Effector memory CD8-positive, alpha-beta T cell (primary cell): ENCODE data around the gene KCNH2.

Experiments
- ATAC-seq: fragments of 150-1000 bp; cut with Tn5 transposase; replicated peaks from 2 replicates; pipeline ENCODE4 v1.10.0; 2021; ENCODE audit warnings: mild to moderate bottlenecking, moderate library complexity
- DNase-seq, 3 experiments: peaks; one replicate each; pipeline ENCODE4 v3.0.0; 2021
- H3K27ac Mint-ChIP-seq, 2 donors: one replicate each; pipeline ENCODE4 v1.8.0; 2022; ENCODE audit warnings: mild to moderate bottlenecking in 2 of 2, mixed read lengths in 2 of 2, moderate library complexity in 2 of 2
- H3K27me3 Mint-ChIP-seq, 2 donors: one replicate each; pipeline ENCODE4 v1.8.0; 2022; ENCODE audit warnings: mixed read lengths in 2 of 2
- H3K36me3 Mint-ChIP-seq: one replicate; pipeline ENCODE4 v1.8.0; 2022; ENCODE audit warnings: mild to moderate bottlenecking, moderate library complexity, mixed read lengths; ENCODE audit not compliant: insufficient read depth
- H3K4me1 Mint-ChIP-seq, 2 donors: one replicate each; pipeline ENCODE4 v1.8.0; 2022; ENCODE audit warnings: low read depth in 2 of 2, mixed read lengths in 2 of 2
- H3K4me3 Mint-ChIP-seq, 2 donors: one replicate each; pipeline ENCODE4 v1.8.0; 2022; ENCODE audit warnings: mild to moderate bottlenecking in 2 of 2, mixed read lengths in 2 of 2, moderate library complexity in 2 of 2
- H3K9me3 Mint-ChIP-seq, 2 donors: one replicate each; pipeline ENCODE4 v1.8.0; 2022; ENCODE audit warnings: mixed read lengths in 2 of 2

KCNH2 gene

GRCh38 chr7:150937848-150938561 lies 40.1 kb downstream of the KCNH2 start:
- peaks cover 29 to 37% of the 10 kb centered on the region in 2 donors for H3K4me1 Mint-ChIP-seq
- H3K36me3 Mint-ChIP-seq = no peaks in the 10 kb centered on the region
- H3K9me3 Mint-ChIP-seq = no peaks in the 10 kb centered on the region
- ATAC-seq = peak; percentile 43
- peaks cover 5 to 14% of the 10 kb centered on the region in 2 donors for H3K27me3 Mint-ChIP-seq
- DNase-seq = peak in 1 of 3 experiments; percentile 18
- no peak overlapping the region for H3K27ac Mint-ChIP-seq
- peak overlapping the region; percentile 54 to 61 for H3K4me3 Mint-ChIP-seq

GRCh38 chr7:150936018-150936417 lies 42.1 kb downstream of the KCNH2 start:
- no peaks in the 10 kb centered on the region for H3K9me3 Mint-ChIP-seq
- H3K4me3 Mint-ChIP-seq = no peak overlapping the region

GRCh38 chr7:150935149-150935548 lies 43.0 kb downstream of the KCNH2 start:
- Mint-ChIP-seq H3K36me3 (no peaks in the 10 kb centered on the region), H3K27ac (no peak overlapping the region), H3K27me3 (peaks cover 5 to 14% of the 10 kb centered on the region in 2 donors)

More at GRCh38 chr7:150936018-150936417, 42.1 kb downstream of the KCNH2 start:
- H3K4me1 Mint-ChIP-seq = peaks cover 19 to 24% of the 10 kb centered on the region in 2 donors
- H3K36me3 Mint-ChIP-seq = no peaks in the 10 kb centered on the region
- ATAC-seq (no peak), DNase-seq (no peak)
- no peak overlapping the region for H3K27ac Mint-ChIP-seq
- H3K27me3 Mint-ChIP-seq = peaks cover 5 to 14% of the 10 kb centered on the region in 2 donors

GRCh38 chr7:150934045-150934766 lies 43.9 kb downstream of the KCNH2 start:
- Mint-ChIP-seq H3K27ac (no peak overlapping the region), H3K4me3 (no peak overlapping the region), H3K27me3 (peaks cover 2 to 14% of the 10 kb centered on the region in 2 donors), H3K4me1 (peaks cover 19 to 25% of the 10 kb centered on the region in 2 donors), H3K9me3 (no peaks in the 10 kb centered on the region), H3K36me3 (no peaks in the 10 kb centered on the region)
- no peak for DNase-seq
- no peak for ATAC-seq

More at GRCh38 chr7:150935149-150935548, 43.0 kb downstream of the KCNH2 start:
- ATAC-seq (no peak), DNase-seq (no peak)
- Mint-ChIP-seq H3K4me3 (no peak overlapping the region), H3K9me3 (no peaks in the 10 kb centered on the region), H3K4me1 (peaks cover 19 to 25% of the 10 kb centered on the region in 2 donors)

DNA sequence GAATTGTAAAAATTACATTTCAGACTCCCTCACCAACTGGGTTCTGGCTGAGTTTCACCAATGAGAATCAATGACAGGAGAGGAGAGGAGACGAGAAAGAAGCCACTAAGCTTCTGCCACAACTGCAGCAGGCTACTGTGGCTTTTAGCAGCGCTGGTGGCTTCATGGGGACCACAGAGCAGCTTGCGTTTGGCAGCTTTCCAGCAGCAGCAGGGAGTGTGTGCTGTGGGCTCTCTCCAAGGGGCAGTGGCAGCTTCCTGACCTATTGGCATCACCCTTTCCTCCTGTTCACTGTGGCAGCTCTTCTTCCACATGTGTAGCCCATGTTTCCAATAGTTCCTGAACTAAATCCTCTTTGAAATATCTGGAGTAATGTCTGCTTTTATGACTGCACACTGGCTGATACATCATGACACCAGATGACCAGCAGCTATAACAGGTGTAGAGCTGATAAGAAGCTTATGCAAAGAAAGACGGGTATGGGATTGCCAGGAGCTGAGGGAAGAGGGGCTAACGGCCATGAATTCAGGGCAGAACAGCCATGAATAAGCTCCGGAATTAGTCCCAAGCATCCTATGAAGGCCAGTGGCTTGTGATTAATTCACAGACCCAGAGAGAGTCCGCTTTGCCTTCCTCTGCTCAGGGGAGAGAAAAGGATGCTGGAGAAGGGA lies 46.8 kb downstream of the KCNH2 start:
- Mint-ChIP-seq H3K27ac (no peak overlapping the region), H3K9me3 (no peaks in the 10 kb centered on the region), H3K4me3 (no peak overlapping the region), H3K36me3 (no peaks in the 10 kb centered on the region), H3K27me3 (peaks cover 10 to 23% of the 10 kb centered on the region in 2 donors), H3K4me1 (peaks cover 6% of the 10 kb centered on the region in 2 donors)
- DNase-seq (peak; percentile 21 to 32 (median 28)), ATAC-seq (peak; percentile 78)

DNA sequence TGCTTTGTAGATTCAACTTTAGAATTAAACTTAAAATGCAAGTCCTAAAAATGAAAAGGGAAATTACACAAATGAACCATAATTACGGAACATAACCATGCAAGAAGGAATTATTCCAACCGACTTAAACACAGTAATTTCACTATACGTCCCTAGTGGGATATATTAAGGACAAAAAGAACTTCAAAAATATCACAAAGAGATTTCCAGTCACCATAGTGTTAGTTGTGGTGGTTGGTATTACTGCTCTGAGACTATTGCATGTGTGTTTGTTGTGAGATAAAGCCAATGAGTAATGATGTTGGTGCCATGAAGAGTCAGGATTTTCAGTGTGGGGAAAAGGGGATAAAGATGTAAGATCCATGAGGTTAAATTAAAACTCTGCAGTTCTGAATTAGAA lies 49.6 kb downstream of the KCNH2 start:
- Mint-ChIP-seq H3K27me3 (peaks cover 33 to 34% of the 10 kb centered on the region in 2 donors), H3K36me3 (no peaks in the 10 kb centered on the region), H3K27ac (no peak overlapping the region), H3K4me3 (no peak overlapping the region), H3K9me3 (no peaks in the 10 kb centered on the region), H3K4me1 (peaks cover 13 to 14% of the 10 kb centered on the region in 2 donors)
- no peak for ATAC-seq
- no peak for DNase-seq

- Mint-ChIP-seq H3K9me3 (no peaks in the 10 kb centered on the region), H3K27me3 (peaks cover 33 to 34% of the 10 kb centered on the region in 2 donors), H3K4me3 (no peak overlapping the region), H3K4me1 (peaks cover 13 to 14% of the 10 kb centered on the region in 2 donors), H3K36me3 (no peaks in the 10 kb centered on the region), H3K27ac (no peak overlapping the region)
- ATAC-seq = no peak
- no peak for DNase-seq
Observed at GRCh38 chr7:150927956-150928344, 50.2 kb downstream of the KCNH2 start.

GRCh38 chr7:150927157-150927955 lies 50.8 kb downstream of the KCNH2 start:
- Mint-ChIP-seq H3K4me3 (no peak overlapping the region), H3K27ac (no peak overlapping the region), H3K4me1 (peaks cover 13 to 14% of the 10 kb centered on the region in 2 donors), H3K27me3 (peaks cover 33 to 38% of the 10 kb centered on the region in 2 donors), H3K36me3 (no peaks in the 10 kb centered on the region), H3K9me3 (no peaks in the 10 kb centered on the region)
- ATAC-seq = no peak
- DNase-seq = no peak

DNA sequence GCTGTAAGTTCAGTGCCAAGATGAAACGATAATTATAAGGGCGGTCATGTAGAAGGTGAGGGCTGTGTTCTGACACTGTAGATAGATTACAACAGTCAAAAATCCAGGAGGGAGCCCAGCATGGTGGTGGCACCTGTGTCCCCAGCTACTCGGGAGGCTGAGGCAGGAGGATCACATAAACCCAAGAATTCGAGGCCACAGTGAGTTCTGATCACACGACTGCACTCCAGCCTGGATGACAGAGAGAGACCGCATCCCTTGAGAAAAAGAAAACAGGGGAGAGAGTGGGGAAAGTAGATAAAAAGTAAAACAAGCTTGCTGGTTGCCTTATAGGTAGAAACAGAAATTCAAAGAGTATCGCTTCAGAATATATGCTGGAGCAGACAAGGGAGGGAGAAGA lies 52.1 kb downstream of the KCNH2 start:
- Mint-ChIP-seq H3K27ac (no peak overlapping the region), H3K27me3 (peaks cover 37 to 43% of the 10 kb centered on the region in 2 donors)

DNA sequence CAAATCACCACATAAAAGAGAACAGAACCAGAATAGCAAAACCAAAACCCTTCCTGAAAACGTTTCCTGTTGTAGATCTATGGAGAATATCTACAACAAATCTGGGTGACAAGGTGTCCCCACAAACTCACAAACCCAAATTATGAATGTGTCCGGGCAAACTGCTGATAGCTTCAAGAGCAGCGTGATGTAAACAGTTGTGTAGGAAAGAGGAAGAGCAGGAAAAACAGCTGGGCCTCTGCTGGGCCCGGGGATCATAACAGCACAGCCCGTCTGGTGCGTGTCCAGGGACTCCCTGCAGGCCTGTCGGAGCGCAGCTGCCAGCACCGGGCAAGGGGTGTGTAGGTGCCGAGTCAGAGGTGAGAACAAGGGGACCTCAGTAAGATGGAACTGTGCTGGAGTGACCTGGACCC lies 53.7 kb downstream of the KCNH2 start:
- Mint-ChIP-seq H3K27me3 (peaks cover 50 to 53% of the 10 kb centered on the region in 2 donors), H3K36me3 (no peaks in the 10 kb centered on the region), H3K4me1 (peaks cover 7 to 8% of the 10 kb centered on the region in 2 donors), H3K4me3 (peak overlapping the region; percentile 17 to 48), H3K27ac (peak overlapping the region in 1 of 2 donors; percentile 52), H3K9me3 (no peaks in the 10 kb centered on the region)
- DNase-seq = no peak
- ATAC-seq = no peak

More for the DNA sequence above, 52.1 kb downstream of the KCNH2 start:
- Mint-ChIP-seq H3K4me3 (no peak overlapping the region), H3K36me3 (no peaks in the 10 kb centered on the region), H3K4me1 (peaks cover 8% of the 10 kb centered on the region in 2 donors), H3K9me3 (no peaks in the 10 kb centered on the region)
- ATAC-seq (no peak), DNase-seq (no peak)

DNA sequence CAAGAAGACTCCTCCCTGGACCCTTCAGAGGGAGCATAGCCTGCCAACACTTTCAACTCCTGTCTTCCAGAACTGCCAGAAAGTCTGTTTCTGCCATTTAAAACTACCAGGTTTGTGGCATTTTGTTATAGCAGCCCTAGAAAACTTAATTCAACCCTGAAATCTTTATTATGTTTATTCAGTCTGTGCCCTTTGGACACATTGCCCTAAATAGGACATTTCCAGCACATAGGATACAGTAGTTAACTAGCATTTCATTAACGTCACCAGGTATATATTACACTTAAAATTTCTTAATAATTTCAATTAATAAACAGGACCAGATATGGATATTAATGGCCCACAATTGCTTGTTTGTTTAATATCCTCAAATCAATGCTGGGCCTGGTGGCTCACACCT lies 54.3 kb downstream of the KCNH2 start:
- H3K9me3 Mint-ChIP-seq = no peaks in the 10 kb centered on the region
- no peak overlapping the region for H3K4me3 Mint-ChIP-seq
- peaks cover 55 to 58% of the 10 kb centered on the region in 2 donors for H3K27me3 Mint-ChIP-seq
- DNase-seq (no peak), ATAC-seq (no peak)
- H3K36me3 Mint-ChIP-seq = no peaks in the 10 kb centered on the region
- H3K27ac Mint-ChIP-seq = no peak overlapping the region
- H3K4me1 Mint-ChIP-seq = peaks cover 7 to 8% of the 10 kb centered on the region in 2 donors

DNA sequence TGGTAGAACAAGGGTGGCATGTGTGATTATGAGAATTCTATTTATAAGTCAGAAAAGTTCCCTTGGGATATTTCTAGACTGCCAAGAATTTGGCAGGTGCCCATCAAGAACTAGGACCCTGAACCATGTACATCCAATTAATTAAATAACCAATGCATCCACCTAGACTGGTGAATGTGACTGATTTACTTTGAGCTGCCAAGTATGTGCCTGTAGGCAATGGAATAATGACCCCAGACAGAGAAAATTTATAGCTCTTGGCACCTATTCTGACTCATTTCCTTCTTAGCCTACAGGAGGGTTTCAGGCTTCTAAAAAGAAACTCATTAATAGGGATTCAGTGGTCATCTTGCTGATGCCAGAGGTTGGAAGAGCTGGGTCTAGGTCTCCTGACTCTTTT lies 54.9 kb downstream of the KCNH2 start:
- no peak for ATAC-seq
- H3K4me1 Mint-ChIP-seq = peaks cover 7 to 8% of the 10 kb centered on the region in 2 donors

GRCh38 chr7:150919160-150919559 lies 59.0 kb downstream of the KCNH2 start:
- no peak for ATAC-seq
- no peak for DNase-seq
- Mint-ChIP-seq H3K9me3 (no peaks in the 10 kb centered on the region), H3K4me3 (no peak overlapping the region), H3K36me3 (no peaks in the 10 kb centered on the region), H3K27ac (no peak overlapping the region), H3K4me1 (peaks cover under 1 to 1% of the 10 kb centered on the region in 2 donors), H3K27me3 (peaks cover 49 to 64% of the 10 kb centered on the region in 2 donors)

More for the DNA sequence above, 54.9 kb downstream of the KCNH2 start:
- peaks cover 57 to 59% of the 10 kb centered on the region in 2 donors for H3K27me3 Mint-ChIP-seq
- no peak overlapping the region for H3K4me3 Mint-ChIP-seq
- no peaks in the 10 kb centered on the region for H3K36me3 Mint-ChIP-seq
- no peaks in the 10 kb centered on the region for H3K9me3 Mint-ChIP-seq
- no peak for DNase-seq
- no peak overlapping the region for H3K27ac Mint-ChIP-seq
